H1 (cell line): ENCODE measurements around the gene CPNE8. TPM values are rescaled to one million over a fixed set of nuclear protein-coding genes. Genes with fewer than 3 reads are reported as not detected.

ENCODE experiments used
- SIX5 ChIP-seq: IDR thresholded peaks from 2 replicates; pipeline ENCODE4 v1.6.1; 2011; ENCODE audit warnings: mild to moderate bottlenecking, low read depth, low read length
- TCF12 ChIP-seq: IDR thresholded peaks from 2 replicates; pipeline ENCODE4 v1.6.1; 2011; ENCODE audit warnings: low read depth, mild to moderate bottlenecking, low read length
- TEAD4 ChIP-seq: IDR thresholded peaks from 2 replicates; pipeline ENCODE4 v1.6.1; 2012; ENCODE audit warnings: low read depth, low read length, inconsistent platforms, mixed read lengths
- polyA plus RNA-seq, 7 experiments: library from polyadenylated mRNA; depleted of rRNA in 3 of 7; stranded (reverse) in 5 of 7; unstranded in 2 of 7; fragments of >200 nt in 5 of 7; fragments of 200-250 nt in 2 of 7; gene quantifications; 1 replicate in 5 of 7; 2 replicates in 1 of 7; 4 replicates in 1 of 7; pipeline versions ENCODE4 v1.2.1 to v1.2.3, GENCODE V29; 2011 to 2013; ENCODE audit warnings: missing spikeins in 2 of 7, mixed read lengths in 2 of 7
- total RNA-seq: library from RNA; stranded (reverse); fragmentation: NEBNext Ultra II Directional; extraction: Animal tissue kit (Norgen Biotek cat#: 25700); gene quantifications from 2 replicates; pipeline ENCODE4 v1.2.1, GENCODE V29; 2021
- TF ChIP-seq, protein P1 (sequence below): IDR thresholded peaks from 2 replicates; pipeline ENCODE4 v1.6.1; 2012; ENCODE audit warnings: low read length, inconsistent platforms

CPNE8 gene
- total and polyA plus RNA-seq, 2 of the 8 experiments (the other 6 are each of a cell fraction or from before 2014, with no cell fraction given) = 2.5 to 6.8 TPM

DNA sequence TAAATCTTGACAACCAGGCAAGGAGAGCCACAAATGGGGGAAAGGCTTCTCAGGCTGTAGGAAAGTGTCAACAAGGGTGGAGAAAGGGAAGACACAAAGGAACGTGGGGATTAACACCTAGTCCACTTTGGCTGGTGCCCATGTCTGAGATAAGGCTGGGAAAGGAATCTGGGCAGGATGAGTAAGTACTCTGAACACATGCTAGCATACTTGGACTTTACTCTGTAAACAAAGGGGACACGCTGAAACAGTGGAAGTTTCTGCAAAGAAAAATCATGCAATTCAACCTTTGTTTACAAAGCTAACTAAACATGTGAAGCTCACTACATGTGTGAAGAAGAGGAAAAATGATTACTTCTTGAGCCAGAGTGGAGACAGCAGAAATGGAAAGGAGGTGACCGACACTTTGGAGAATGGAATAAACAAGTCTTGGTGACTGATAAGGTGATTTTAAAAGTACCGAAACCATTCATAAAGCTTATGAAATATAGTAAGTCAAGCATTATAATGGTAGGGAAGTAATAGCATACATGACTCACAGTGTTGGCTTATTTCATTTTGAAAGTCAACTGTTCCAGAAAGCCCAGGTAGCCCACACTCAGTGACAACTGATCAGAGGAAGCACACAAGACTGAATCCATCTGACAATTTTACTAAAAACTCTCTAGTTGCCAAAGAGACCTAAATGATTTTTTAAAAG lies 13.2 kb downstream of the CPNE8 start (continued):
- no peak for TF ChIP-seq TCF12
- no peak for TF ChIP-seq SIX5
- TF ChIP-seq, protein P1, sequence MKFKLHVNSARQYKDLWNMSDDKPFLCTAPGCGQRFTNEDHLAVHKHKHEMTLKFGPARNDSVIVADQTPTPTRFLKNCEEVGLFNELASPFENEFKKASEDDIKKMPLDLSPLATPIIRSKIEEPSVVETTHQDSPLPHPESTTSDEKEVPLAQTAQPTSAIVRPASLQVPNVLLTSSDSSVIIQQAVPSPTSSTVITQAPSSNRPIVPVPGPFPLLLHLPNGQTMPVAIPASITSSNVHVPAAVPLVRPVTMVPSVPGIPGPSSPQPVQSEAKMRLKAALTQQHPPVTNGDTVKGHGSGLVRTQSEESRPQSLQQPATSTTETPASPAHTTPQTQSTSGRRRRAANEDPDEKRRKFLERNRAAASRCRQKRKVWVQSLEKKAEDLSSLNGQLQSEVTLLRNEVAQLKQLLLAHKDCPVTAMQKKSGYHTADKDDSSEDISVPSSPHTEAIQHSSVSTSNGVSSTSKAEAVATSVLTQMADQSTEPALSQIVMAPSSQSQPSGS = no peak
- no peak for TF ChIP-seq TEAD4
